HEK293 (cell line): ENCODE measurements around the gene MAGI1.

ENCODE experiments used
- CTCF ChIP-seq: fragments of 450-650 bp; formaldehyde crosslinking; IDR thresholded peaks from 2 replicates; pipeline ENCODE4 v1.5.1; 2016; ENCODE audit warnings: missing biosample characterization, missing genetic modification characterization
- OSR2 ChIP-seq: fragments of 450-650 bp; formaldehyde crosslinking; IDR thresholded peaks from 2 replicates; pipeline ENCODE4 v1.5.1; 2016; ENCODE audit warnings: missing biosample characterization, missing genetic modification characterization
- PATZ1 ChIP-seq: fragments of 450-650 bp; formaldehyde crosslinking; IDR thresholded peaks from 2 replicates; pipeline ENCODE4 v1.5.1; 2016; ENCODE audit warnings: missing biosample characterization, missing genetic modification characterization
- ZBTB1 ChIP-seq: fragments of 450-650 bp; formaldehyde crosslinking; IDR thresholded peaks from 2 replicates; pipeline ENCODE4 v1.5.1; 2016; ENCODE audit warnings: missing biosample characterization, missing genetic modification characterization
- ZBTB11 ChIP-seq: fragments of 450-650 bp; formaldehyde crosslinking; conservative IDR thresholded peaks from 2 replicates; pipeline ENCODE4 v1.5.1; 2016; ENCODE audit warnings: low read depth, missing biosample characterization, missing genetic modification characterization

GRCh38 chr3:65996589-65996988, 42.1 kb downstream of the MAGI1 start:
- TF ChIP-seq PATZ1 (tag by site-specific recombination) (0 out of 2 replicates have a peak, but pooled peaks have one; percentile 36), CTCF (tag by site-specific recombination) (no peak), ZBTB11 (no peak), ZBTB1 (tag by site-specific recombination) (no peak), OSR2 (tag by site-specific recombination) (no peak)
